ENCODE results near the gene MBTPS1. TPM values are rescaled to one million over a fixed set of nuclear protein-coding genes. Genes with fewer than 3 reads are reported as not detected.

MBTPS1 gene
- total RNA-seq, 6 donors from 2014 or later: 83.6 to 156 (median 105) TPM

GRCh38 chr16:84059946-84060901, 56.5 kb downstream of the MBTPS1 start:
- DNase-seq (no peak), ATAC-seq (ENCODE audit: low FRiP score in 2 of 2) (no peak)
- Histone ChIP-seq H3K27me3 (no peaks in the 10 kb centered on the region), H3K9me3 (no peaks in the 10 kb centered on the region), H3K4me3 (no peak overlapping the region), H3K36me3 (peaks cover 44 to 100% (median 77%) of the 10 kb centered on the region in 4 donors), H3K27ac (no peak overlapping the region), H3K4me1 (no peaks in the 10 kb centered on the region)
- no peak for TF ChIP-seq EP300 (IDR thresholded peaks at IDR 0.05)
- TF ChIP-seq POLR2AphosphoS5 (IDR thresholded peaks at IDR 0.05): no peak
- no peak for TF ChIP-seq POLR2A (IDR thresholded peaks at IDR 0.05)
- no peak for TF ChIP-seq CTCF (IDR thresholded peaks at IDR 0.05)
- 93 to 95% methylated on average over 25 to 28 of the region's 28 CpGs for WGBS, 2 donors

- no peaks in the 10 kb centered on the region for H3K4me1 ChIP-seq
- DNase-seq (no peak), ATAC-seq (ENCODE audit: low FRiP score in 2 of 2) (no peak)
- 93 to 95% methylated on average over 11 of the region's 11 CpGs for WGBS, 2 donors
- no peak overlapping the region for H3K4me3 ChIP-seq
- H3K27ac ChIP-seq: no peak overlapping the region
- H3K27me3 ChIP-seq: no peaks in the 10 kb centered on the region
- peaks cover 55 to 100% (median 85%) of the 10 kb centered on the region in 4 donors for H3K36me3 ChIP-seq
- no peaks in the 10 kb centered on the region for H3K9me3 ChIP-seq
- TF ChIP-seq POLR2AphosphoS5 (IDR thresholded peaks at IDR 0.05) (no peak), EP300 (IDR thresholded peaks at IDR 0.05) (no peak), POLR2A (IDR thresholded peaks at IDR 0.05) (no peak), CTCF (IDR thresholded peaks at IDR 0.05) (no peak)
Measured at GRCh38 chr16:84059111-84059510, 57.6 kb downstream of the MBTPS1 start.

- Histone ChIP-seq H3K36me3 (peaks cover 58 to 100% (median 88%) of the 10 kb centered on the region in 4 donors), H3K9me3 (no peaks in the 10 kb centered on the region), H3K27ac (no peak overlapping the region), H3K4me1 (no peaks in the 10 kb centered on the region), H3K27me3 (no peaks in the 10 kb centered on the region), H3K4me3 (no peak overlapping the region)
- whole genome bisulfite sequencing, 2 donors: 84 to 95% methylated on average over 11 of the region's 11 CpGs
- DNase-seq (no peak), ATAC-seq (ENCODE audit: low FRiP score in 2 of 2) (no peak)
- no peak for TF ChIP-seq CTCF (IDR thresholded peaks at IDR 0.05)
- no peak for TF ChIP-seq POLR2AphosphoS5 (IDR thresholded peaks at IDR 0.05)
- TF ChIP-seq EP300 (IDR thresholded peaks at IDR 0.05): no peak
- no peak for TF ChIP-seq POLR2A (IDR thresholded peaks at IDR 0.05)
Measured at GRCh38 chr16:84058664-84059063, 58.1 kb downstream of the MBTPS1 start.

DNA sequence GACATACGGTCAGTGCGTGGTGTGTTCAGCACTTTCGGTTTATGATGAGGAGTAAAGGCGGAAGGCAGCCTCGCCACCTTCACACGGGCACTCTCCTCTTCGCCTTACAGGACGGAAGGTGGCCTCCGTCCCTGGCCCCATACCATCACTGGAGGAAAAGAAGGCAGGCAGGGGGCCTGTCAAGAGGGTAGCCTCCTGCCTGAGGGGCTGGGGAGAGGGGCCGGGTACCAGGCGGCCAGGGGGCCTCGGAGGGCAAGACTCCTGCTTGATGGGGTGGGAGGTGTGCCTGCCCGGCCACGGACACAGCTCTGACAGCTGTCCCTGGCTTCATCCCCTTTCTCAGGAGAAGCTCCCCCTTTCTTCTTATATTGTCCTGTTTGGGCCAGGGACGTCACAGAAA, 58.5 kb downstream of the MBTPS1 start:
- DNase-seq: no peak
- Histone ChIP-seq H3K27me3 (no peaks in the 10 kb centered on the region), H3K4me1 (no peaks in the 10 kb centered on the region), H3K4me3 (no peak overlapping the region), H3K9me3 (no peaks in the 10 kb centered on the region), H3K36me3 (peaks cover 58 to 100% (median 92%) of the 10 kb centered on the region in 4 donors), H3K27ac (no peak overlapping the region)
- WGBS, 2 donors: 95% methylated on average over 15 of the region's 15 CpGs
- no peak for TF ChIP-seq POLR2AphosphoS5 (IDR thresholded peaks at IDR 0.05)
- no peak for TF ChIP-seq POLR2A (IDR thresholded peaks at IDR 0.05)
- TF ChIP-seq CTCF (IDR thresholded peaks at IDR 0.05): no peak
- TF ChIP-seq EP300 (IDR thresholded peaks at IDR 0.05): no peak
- ATAC-seq (ENCODE audit: low FRiP score in 2 of 2): no peak

Data from upper lobe of left lung (tissue), 6 donors.